GM18909 (cell line): Measurements from ENCODE around the gene PDZD2.
A peak's percentile ranks its signal among the peaks of the same experiment; 100 is the strongest.

Experiments
- ATAC-seq: cut with Tn5 transposase; IDR thresholded peaks from one replicate; pipeline ENCODE4 v1.9.1; 2021; ENCODE audit warnings: mild to moderate bottlenecking; ENCODE audit not compliant: unreplicated experiment, poor library complexity

The PDZD2 gene

DNA sequence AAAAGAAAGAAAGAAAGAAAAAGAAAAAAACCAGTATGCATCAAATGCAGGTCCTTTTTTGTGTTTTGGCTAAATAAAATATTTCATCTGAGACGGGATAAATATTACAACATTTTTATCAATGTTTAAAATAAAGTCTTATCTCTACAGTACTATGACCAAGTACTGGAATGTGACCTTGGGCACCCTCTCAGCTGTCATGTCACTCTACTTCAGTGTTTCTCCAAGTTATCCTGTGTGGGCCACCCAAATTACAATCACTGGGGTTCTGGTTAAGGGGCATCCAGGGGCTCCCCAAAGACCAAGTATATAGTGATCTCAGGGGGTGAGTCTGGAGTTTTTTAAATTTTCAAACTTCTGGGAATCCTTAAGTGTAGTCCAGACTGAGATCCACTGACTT, 3.5 kb upstream of the PDZD2 start:
- ATAC-seq, result no peak

DNA sequence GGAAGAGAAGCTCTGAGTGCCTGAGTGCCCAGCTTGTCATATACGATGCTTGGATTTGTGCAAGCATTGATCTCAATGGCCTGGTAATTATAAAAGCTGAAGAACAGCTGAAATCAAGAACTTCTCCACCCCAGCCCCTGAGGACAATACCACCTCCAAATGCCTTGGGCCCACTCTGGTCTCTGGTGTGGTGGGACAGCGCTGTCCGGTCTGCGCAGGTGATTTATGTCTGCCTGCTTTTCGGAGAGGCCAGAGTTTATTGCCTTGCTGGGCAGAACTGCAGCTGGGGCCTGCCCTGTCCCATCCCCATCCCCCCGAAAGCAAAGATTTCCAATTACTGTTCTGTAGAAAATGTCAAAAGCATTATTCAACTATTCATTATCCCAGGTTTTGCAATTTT, 1.1 kb upstream of the PDZD2 start:
- ATAC-seq, result no peak

DNA sequence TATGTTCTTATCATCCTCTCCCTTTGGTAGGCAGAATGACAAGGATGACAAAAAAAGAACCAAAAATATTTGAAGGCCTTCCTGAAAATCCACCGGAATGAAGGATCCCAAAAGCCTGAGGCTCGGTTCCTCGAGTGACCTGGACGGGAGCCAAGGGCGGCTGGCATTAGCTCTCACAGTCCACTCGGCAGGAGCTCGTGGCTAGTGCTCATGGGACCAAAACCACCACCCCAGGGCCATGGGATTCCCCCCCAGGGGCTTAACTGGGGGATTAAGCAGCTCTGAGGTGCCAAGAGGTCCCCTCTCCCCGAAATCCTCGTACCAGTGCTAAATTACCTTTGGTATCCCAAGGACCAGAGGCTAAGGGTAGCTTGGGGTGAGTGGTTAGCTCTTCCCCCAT, 586 bp upstream of the PDZD2 start:
- peak; percentile 14 for ATAC-seq

DNA sequence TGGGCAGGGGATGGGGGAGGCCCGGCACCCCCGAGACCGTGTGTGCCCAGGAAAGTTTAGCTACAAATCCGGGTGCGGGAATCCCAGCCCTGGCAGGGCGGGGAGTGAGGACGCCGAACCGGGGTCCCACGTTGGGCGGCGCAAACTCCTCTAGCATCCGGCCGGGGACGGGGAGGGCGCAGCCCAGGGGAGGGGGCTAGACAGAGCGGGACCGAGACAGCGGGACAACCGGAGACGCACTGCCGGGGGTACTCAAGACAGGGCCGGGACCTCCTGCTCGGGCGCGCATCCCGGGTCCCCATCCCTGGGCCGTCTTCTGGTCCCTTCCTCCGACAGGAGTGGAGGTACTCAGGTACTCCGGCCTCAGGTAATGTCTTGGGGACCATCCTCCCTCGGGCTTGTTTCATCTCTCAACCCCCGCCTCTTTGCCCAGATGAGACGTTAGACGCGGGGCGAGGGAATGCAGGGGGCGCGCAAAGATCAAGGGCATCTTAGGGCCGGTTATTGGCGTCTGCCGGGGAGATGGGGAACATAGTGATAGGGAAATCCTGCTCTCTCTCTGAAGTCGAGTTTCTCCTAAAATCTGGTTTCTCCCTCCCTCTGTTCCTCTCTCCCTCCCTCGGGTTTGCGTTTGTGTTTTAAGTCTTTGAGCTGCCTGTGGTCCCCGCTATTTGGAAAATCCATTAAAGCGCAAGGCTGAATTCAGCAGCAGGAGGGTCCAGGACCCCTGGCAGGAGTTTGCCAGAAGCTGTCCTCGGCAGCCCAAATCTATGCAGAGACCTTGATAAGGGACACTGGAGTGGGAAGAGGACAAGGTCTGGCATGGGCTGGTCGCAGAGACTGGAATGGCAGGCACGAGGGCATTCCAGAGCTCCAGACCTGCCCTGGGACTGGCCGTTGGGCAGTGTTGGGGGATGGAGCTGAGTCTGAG, 815 bp downstream of the PDZD2 start:
- peak; percentile 13 for ATAC-seq

DNA sequence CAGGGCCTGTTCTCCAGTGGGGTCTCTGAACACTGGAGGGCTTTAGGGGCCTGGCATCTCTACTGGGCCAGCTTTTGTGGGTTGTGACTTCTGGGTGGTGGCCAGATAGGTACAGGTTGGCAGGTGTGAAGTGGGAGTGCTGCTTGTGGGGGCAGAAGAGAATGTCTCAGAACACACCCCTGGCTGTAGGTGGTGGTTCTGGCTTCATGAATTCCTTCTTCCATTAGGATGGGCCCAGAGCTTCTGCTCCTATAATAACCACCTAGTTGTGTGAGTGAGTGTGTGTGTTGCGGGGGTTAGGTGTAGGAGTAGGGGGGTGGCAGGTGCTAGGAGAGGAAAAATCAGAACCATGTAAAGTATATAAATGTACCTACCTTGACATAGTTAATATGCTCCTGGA, 1.6 kb downstream of the PDZD2 start:
- ATAC-seq, result no peak

DNA sequence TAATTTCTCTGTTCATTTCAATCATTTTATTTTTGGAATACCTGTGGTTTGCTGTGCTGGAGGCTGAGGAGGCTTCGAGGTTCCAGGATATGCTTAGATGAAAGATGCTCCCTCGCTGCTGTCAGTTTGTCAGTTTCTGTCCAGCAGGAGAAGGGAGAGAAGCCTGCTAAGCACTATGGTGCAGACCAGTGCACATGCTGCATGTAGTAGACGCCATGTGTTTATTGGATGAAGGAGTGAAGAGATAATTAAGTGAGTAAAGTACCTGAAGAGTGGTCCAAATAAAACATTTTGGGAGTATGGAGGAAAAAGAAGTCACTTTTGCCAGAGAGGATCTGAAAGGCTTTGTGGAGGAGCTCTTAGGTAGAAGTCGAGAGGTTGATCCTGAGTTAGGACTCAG, 2.1 kb downstream of the PDZD2 start:
- ATAC-seq, result no peak

DNA sequence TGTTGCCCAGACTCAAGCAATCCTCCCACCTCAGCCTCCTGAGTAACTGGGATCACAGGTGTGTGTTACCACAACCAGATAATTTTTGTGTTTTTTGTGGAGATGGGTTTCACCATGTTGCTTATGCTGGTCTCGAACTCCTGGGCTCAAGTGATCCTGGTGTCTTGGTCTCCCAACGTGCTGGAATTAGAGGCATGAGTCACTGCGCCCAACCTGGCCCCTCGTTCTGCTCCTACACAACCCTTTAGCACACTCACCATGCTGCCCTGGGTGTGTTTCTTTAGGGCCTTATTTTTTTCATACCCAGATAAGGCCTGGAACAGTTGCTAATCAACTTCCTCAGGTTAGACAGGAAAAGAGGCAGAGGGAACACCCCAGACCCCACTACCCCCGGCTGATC, 2.6 kb downstream of the PDZD2 start:
- ATAC-seq, result no peak

DNA sequence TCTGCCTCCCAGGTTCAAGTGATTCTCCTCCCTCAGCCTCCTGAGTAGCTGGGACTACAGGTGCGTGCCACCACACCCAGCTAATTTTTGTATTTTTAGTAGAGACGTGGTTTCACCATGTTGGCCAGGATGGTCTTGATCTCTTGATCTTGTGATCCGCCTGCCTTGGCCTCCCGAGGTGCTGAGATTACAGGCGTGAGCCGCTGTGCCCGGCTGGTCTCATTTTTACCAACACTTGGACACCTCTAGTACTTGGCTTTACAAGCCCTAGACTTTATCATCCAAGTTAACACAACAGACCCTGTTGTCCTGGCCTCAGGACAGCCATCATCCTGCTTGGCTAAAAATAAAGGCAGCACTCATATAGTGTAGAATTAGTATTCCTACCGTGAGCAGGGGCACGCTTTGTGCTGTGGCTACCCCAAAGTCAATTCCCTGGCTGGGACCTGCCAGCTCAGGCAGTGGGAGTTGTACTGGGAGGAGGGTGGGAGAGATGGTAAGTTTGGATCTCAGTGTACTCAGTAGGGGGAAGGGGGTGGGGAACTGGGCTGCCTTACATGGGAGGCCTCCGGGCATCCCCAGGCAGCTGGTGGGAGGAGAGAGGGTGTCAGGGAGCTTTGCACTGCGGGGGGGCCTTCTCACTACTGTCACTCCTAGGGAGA, 6.6 kb downstream of the PDZD2 start:
- no peak for ATAC-seq

DNA sequence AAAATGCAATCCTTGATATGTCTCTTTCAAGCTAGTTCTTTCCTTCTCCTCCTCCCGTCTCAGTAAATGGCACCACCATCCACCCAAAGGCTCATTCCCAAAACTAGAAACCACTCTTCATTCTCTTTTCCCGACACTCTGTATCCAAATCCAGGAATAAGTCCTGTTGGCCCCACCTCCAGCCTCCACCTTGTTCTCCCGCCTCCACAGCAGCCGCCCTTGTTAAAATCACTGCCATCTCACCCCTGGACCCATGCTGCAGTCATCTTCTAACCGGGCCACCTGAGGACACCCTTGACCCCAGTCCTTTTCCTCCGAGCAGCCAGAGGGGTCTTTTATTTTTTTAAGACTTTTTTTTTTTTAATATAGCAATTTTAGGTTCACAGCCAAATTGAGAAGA, 9.4 kb downstream of the PDZD2 start:
- ATAC-seq, result no peak

DNA sequence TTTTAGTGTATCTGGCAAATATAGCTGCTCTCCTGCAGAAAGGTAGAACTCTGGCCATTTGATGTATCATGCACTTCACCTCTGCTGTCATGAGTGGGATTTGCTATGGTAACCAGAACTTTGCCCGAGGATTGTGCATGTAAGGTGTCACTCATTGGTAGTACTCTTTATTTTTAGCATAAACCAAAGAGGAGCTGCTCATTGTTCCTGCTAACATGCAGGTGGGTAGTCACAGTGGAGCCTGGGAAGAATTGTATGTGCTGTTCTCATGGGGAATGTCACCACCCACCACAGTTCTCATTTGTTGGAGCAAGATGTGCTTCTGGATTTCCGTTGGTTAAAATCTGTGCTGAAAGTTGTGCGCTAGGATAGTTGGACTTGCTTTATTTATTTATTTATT, 12.3 kb downstream of the PDZD2 start:
- no peak for ATAC-seq

DNA sequence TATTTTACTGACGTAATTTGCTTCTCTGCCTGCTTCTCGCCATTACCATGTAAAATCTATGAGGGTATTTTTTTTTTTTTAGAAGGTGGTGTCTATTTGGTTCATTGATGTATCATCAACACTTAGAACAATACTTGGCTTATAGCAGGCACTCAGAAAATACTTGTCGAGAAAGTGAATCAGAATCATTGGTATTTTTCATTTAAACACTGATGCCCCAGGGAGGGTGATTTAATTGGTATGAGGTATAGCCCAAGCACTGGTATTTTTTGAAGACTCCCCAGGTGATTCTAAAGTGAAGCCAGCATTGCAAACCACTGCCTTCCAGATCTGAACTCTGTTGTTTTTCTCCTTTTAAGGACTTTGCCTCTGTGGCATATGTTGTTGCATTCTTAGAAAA, 16.6 kb downstream of the PDZD2 start:
- ATAC-seq, result no peak

DNA sequence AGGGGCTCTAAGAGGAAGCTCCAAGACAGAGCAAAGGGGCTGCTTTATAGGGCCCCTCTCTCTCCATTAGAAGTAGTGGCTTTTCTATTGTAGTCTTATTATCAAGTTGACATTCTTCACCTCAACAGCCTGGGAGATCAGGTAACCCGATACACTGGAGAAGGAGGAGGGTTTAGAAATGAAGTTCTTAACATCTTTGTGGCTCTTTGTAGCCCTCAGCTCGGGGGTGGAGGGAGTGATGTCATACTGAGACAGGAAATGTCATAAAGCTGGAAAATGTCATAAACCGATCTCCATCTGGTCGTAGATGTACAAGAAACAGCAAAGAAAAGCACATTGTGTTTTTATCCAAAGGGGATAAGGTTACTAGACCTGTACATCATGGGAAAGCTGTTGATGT, 17.9 kb downstream of the PDZD2 start:
- no peak for ATAC-seq

DNA sequence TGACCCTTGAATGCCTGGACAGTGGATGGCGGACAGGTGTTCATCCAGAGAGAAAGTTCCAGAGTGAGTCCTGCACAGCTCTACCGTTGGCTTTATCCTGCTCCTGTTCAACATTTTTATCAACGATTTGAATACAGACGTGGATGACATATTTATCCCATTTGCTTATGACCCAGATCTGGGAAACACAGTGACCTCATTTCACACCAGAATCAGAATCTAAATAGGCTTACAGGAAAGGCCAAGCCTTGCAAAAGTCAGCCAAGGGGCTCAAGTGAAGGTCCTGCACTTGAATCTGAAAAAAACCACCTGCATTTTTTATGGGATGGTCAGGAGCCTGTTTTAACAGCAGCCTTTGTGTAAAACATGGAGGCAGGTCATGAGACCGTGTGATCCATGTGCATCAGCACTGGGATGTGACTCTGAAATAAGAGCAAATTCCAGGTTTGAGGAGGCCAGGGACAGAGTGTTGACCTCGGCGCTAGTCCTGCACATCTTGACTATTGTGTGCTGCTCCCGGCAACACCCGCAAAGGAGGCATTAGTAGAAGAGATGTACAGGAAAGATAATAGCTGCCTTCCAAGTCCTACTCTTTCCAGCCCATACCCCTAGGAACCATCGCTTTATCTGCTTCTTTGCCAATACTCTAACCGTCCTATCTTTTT, 18.5 kb downstream of the PDZD2 start:
- ATAC-seq, result no peak

DNA sequence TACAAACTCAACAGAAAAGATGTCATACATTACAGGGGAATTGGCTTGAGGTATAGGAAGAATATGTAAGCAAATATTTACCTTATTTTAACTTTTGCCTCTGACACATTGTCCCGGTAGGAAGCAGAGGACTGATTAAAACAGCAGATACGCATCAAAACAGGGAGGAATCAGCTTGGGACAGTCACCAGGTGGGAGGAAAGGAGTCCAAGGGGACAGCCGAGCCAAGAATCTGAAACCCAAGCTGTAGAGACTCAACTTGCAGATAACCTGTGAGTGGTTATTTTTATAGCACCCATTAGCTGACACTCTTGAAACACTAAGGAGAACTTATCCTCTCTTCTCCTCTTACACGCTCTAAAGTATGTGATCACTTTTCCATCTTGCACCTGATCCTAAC, 22.3 kb downstream of the PDZD2 start:
- ATAC-seq, result no peak

DNA sequence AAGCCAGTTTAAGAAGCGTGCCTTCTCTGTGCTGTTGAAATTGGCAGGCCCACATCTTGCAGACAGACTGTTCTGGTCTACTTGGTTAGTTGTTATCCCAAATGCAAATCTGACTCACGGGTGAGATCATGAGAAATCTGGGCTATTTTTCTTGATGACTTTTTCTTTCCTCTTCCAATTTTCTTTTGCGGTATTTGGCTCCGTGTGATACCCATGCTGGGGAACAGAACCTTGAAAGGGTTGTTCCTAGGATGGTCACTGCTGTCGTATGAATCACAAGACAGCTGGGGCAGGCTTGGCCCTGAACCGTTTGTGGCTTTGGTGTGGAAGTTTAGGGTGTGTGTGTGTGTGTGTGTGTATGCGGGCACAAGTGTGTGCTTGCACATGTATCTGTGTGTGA, 24.6 kb downstream of the PDZD2 start:
- no peak for ATAC-seq

DNA sequence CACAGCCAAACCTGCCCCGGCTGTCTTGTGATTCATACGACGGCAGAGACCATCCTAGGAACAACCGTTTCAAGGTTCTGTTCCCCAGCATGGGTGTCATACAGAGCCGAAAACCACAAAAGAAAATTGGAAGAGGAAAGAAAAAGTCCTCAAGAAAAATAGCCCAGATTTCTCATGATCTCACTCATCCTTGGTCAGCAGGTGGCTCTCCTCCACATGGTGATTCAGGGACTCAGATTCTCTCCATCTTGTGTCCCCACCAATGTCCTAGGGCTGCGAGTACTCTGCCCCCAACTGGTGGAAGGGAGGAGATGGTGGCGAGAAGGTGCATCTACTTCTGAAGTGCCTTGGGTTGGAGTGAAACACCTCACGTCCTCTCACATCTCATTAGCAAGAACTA, 25.6 kb downstream of the PDZD2 start:
- no peak for ATAC-seq

DNA sequence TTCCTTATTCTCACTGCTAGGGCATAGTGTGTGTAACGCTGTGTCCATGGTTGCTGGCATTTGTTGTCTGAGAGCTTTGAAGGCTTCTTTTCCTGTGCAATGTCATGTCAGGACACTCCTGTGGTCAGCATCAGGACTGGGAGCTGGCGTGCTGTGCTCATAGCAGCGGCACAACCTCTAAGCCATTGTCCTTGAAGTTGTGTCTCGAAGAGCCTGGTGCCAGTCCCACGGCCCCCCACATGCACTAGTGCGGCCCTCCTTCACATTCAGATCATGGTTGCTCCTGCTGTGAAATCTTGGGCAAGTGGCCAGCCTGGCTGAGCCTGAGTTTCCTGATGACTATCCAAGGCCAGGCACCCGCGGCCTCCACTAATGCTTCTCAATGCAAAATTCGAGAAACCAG, 32.4 kb downstream of the PDZD2 start:
- ATAC-seq, result no peak

DNA sequence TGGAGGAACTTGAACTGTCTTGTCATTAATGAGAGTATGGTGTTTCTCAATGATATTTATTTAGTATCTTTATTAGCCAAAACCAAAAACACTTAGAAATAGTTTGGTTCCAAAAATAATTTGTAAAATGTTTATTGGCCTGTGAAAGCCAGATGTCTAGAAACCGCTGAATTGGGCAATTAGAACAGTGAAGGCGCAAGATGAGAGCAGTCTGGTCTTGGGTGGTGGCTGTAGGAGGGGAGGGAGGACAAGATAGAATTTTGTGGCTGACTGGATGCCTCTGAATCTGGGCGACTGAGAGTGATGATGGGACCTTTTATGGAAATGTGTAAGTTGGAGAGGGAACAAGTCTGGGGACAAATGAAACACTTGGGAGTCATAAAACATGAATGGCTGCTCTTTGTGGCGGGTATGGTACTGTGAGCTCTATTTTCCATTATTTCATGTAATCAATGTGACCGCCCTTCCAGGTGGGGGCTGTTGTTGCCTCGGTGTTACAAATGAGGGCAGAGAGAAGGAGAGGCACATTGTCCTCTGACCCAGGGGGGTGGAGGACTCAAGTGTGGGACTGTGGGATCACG, 35.5 kb downstream of the PDZD2 start:
- ATAC-seq, result no peak

DNA sequence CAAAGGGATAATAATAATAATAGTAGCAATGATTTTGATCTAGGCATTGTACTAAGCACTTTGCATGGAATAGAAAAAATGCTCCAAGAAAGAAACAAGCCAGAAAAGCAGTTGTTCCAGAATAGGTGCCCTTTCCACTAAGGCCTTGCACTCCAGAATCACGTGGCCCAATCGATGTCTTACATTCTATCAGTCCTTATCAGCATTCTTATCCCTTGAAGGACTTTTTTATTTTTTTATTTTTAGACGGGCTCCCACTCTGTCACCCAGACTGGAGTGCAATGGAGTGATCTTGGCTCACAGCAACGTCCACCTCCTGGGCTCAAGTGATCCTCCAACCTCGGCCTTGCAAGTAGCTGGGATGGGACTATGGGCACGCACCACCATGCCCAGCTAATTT, 36.5 kb downstream of the PDZD2 start:
- no peak for ATAC-seq

DNA sequence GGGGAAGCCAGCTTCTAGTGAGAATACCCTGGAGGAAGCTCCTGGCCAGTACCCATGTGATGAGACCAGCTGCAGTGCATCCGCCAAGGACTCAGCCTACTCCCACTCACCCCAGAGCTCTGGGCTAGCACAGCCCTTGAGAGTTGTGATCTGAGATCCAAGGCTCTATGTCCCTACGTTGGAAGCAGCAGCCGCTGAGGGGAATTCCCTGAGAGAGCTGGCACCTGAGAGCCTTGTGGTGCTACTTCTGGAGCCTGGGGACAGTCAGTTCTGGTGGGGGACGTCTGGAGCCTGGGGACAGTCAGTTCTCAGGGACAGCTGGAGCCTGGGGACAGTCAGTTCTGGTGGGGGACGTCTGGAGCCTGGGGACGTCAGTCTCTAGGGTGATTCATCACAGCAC, 39.2 kb downstream of the PDZD2 start:
- no peak for ATAC-seq

DNA sequence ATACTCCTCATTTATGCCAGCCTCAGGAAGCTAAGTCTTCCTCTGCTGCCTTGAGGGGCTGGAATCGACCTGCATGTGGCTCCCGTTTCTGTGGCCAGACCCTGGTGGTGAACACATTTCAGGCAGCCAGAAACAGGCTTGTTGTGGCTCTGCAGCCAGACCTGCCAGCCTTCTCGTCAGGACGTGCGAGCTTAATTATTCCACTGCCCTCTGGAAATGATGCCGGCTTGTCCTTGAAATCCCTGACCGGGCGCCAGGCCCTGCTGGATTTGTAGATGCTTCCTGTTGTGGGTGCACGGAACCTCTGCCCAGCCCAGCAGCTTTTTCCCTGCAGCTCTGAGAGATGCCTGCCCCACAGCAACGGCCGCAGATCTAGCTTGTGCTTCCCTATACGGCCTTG, 41.6 kb downstream of the PDZD2 start:
- no peak for ATAC-seq
